ENCODE results near the gene GFER.

The GFER gene

GRCh38 chr16:1981398-1981836 lies 2.6 kb upstream of the GFER start, which contains the start of gene NOXO1:
NOXO1 (minus strand) TSS chr16:1981469; CDS start chr16:1981179, 290 bp downstream.
- DNase-seq (ENCODE audit: low read depth) = no peak
- TF ChIP-seq CTCF (IDR thresholded peaks at IDR 0.05; ENCODE audit: control insufficient read depth, insufficient read depth, low read depth, low read length, missing control alignments) = no peak
- H3K4me3 ChIP-seq (ENCODE audit: control insufficient read depth, low read depth, low read length) = no peak within 1 kb of the TSS

- TF ChIP-seq CTCF (IDR thresholded peaks at IDR 0.05; ENCODE audit: control insufficient read depth, insufficient read depth, low read depth, low read length, missing control alignments) = no peak
Observed at GRCh38 chr16:1982013-1982433, 2.0 kb upstream of the GFER start.

GRCh38 chr16:1982991-1983543 lies 926 bp upstream of the GFER start:
- DNase-seq (ENCODE audit: low read depth) = no peak
- no peak for TF ChIP-seq CTCF (IDR thresholded peaks at IDR 0.05; ENCODE audit: control insufficient read depth, insufficient read depth, low read depth, low read length, missing control alignments)
- H3K4me3 ChIP-seq (ENCODE audit: control insufficient read depth, low read depth, low read length) = peak overlapping the region; percentile 52

More at GRCh38 chr16:1982013-1982433, 2.0 kb upstream of the GFER start:
- no peak for DNase-seq (ENCODE audit: low read depth)
- H3K4me3 ChIP-seq (ENCODE audit: control insufficient read depth, low read depth, low read length) = no peak overlapping the region

GRCh38 chr16:1984347-1985225 lies 593 bp downstream of the GFER start:
- peak overlapping the region; percentile 75 for H3K4me3 ChIP-seq (ENCODE audit: control insufficient read depth, low read depth, low read length)
- TF ChIP-seq CTCF (IDR thresholded peaks at IDR 0.05; ENCODE audit: control insufficient read depth, insufficient read depth, low read depth, low read length, missing control alignments) = no peak
- DNase-seq (ENCODE audit: low read depth) = no peak

- DNase-seq (ENCODE audit: low read depth) = no peak
- H3K4me3 ChIP-seq (ENCODE audit: control insufficient read depth, low read depth, low read length) = no peak overlapping the region; the same call in 1 of the 2 replicates
- no peak for TF ChIP-seq CTCF (IDR thresholded peaks at IDR 0.05; ENCODE audit: control insufficient read depth, insufficient read depth, low read depth, low read length, missing control alignments)
Observed at GRCh38 chr16:1985466-1986150, 1.6 kb downstream of the GFER start.

- no peak for DNase-seq (ENCODE audit: low read depth)
- H3K4me3 ChIP-seq (ENCODE audit: control insufficient read depth, low read depth, low read length) = no peak overlapping the region
- no peak for TF ChIP-seq CTCF (IDR thresholded peaks at IDR 0.05; ENCODE audit: control insufficient read depth, insufficient read depth, low read depth, low read length, missing control alignments)
Observed at GRCh38 chr16:1987198-1987597, 3.2 kb downstream of the GFER start.
